NB4 (cell line): ENCODE data around the gene SFMBT2.

Experiments used
- CTCF ChIP-seq: IDR thresholded peaks from one replicate; pipeline ENCODE4 v1.5.1; 2012; ENCODE audit warnings: low read depth, low read length
- MYC ChIP-seq: IDR thresholded peaks from 2 replicates; pipeline ENCODE4 v1.6.1; 2011; ENCODE audit warnings: low read depth, low read length
- POLR2A ChIP-seq: IDR thresholded peaks from 2 replicates; pipeline ENCODE4 v1.6.1; 2011; ENCODE audit warnings: mild to moderate bottlenecking; ENCODE audit not compliant: insufficient read length; ENCODE audit errors: extremely low read depth
- TF ChIP-seq, protein P1 (sequence below): IDR thresholded peaks from 2 replicates; pipeline ENCODE4 v1.6.1; 2011; ENCODE audit warnings: low read depth, low read length

GRCh38 chr10:7188456-7189050, 222.3 kb downstream of the SFMBT2 start:
- TF ChIP-seq POLR2A (no peak), CTCF (no peak), MYC (no peak)
- TF ChIP-seq, protein P1, sequence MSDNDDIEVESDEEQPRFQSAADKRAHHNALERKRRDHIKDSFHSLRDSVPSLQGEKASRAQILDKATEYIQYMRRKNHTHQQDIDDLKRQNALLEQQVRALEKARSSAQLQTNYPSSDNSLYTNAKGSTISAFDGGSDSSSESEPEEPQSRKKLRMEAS, result no peak
